Activated T-helper 1 cell treated with anti-CD3 and anti-CD28 coated beads, Interleukin-12 subunit alpha, Interleukin-12 subunit beta, Interleukin-2, Interleukin-4 antibody, amounts not matched to agents 30 ng/mL and 10 ng/mL and 1 ng/mL, durations not matched to agents 14 hours and 24 hours and 36 hours (primary cell): Measurements from ENCODE around the gene KSR2. TPM values are rescaled to one million over a fixed set of nuclear protein-coding genes. Genes with fewer than 3 reads are reported as not detected.

ENCODE experiments used
- DNase-seq: peaks from one replicate; pipeline ENCODE4 v3.0.0; 2021; ENCODE audit warnings: low spot score
- H3K27ac Mint-ChIP-seq: one replicate; pipeline ENCODE4 v1.8.0; 2021; ENCODE audit warnings: mild to moderate bottlenecking, mixed read lengths
- H3K27me3 Mint-ChIP-seq: one replicate; pipeline ENCODE4 v1.8.0; 2022; ENCODE audit warnings: mild to moderate bottlenecking, moderate library complexity, mixed read lengths; ENCODE audit not compliant: insufficient read depth
- H3K36me3 Mint-ChIP-seq: one replicate; pipeline ENCODE4 v1.8.0; 2021; ENCODE audit warnings: low read depth, mixed read lengths
- H3K4me1 Mint-ChIP-seq: one replicate; pipeline ENCODE4 v1.8.0; 2021; ENCODE audit warnings: low read depth, mixed read lengths
- H3K4me3 Mint-ChIP-seq: one replicate; pipeline ENCODE4 v1.8.0; 2021; ENCODE audit warnings: mild to moderate bottlenecking, moderate library complexity, mixed read lengths
- H3K9me3 Mint-ChIP-seq: one replicate; pipeline ENCODE4 v1.8.0; 2021; ENCODE audit warnings: mixed read lengths
- intact Hi-C: fragments of 100-400 bp; cut with micrococcal nuclease; formaldehyde crosslinking; loops from one replicate; pipeline ENCODE4 v1.15.1; 2024
- total RNA-seq: library from RNA; stranded (reverse); gene quantifications from 2 replicates; pipeline ENCODE4 v1.2.3, GENCODE V29; 2022

The KSR2 gene
- total RNA-seq, 1 donor from 2014 or later, result 0.08 TPM

DNA sequence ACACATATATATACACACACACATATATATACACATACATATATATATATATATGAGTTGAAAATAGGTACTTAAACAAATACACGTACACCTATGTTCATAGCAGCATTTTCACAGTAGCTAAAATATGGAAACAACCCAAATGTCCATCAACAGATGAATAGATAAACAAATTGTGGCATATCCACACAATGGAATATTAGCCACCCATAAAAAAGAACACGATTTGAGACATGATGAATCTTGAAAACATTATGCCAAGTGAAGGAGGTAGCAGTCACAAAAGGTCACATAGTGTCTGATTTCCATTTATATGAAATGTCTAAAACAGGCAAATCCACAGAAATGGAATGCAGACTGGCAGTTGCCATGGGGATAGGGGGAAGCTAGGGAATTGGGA, 276.3 kb downstream of the KSR2 start:
- DNase-seq, result no peak
- Mint-ChIP-seq H3K4me3 (no peak overlapping the region), H3K4me1 (no peaks in the 10 kb centered on the region), H3K36me3 (no peaks in the 10 kb centered on the region), H3K9me3 (peaks cover 12% of the 10 kb centered on the region), H3K27me3 (no peaks in the 10 kb centered on the region), H3K27ac (no peak overlapping the region)
- intact Hi-C loops, result no loop called here

DNA sequence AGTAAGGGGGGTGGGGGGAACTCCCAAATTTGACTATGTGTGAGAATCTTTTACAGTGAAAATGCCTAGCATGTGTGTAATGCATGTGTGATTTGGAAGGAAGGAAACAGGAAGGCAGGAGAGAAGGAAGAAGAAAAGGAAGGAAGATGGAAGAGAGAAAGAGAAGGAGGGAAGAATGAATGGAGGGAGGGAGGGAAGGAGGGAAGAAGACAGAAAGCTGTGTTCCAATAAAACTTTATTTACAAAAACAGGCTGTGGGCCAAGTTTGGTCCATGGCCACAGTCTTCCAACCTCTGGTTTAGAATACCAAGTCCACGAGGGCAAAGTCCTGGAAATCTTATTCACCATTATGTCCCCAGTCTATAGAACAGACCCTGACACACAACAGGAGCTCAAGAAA, 278.9 kb downstream of the KSR2 start:
- no peaks in the 10 kb centered on the region for H3K36me3 Mint-ChIP-seq
- DNase-seq, result no peak
- H3K27me3 Mint-ChIP-seq, result no peaks in the 10 kb centered on the region
- no peaks in the 10 kb centered on the region for H3K4me1 Mint-ChIP-seq
- H3K4me3 Mint-ChIP-seq, result no peak overlapping the region
- intact Hi-C loops, result no loop called here
- peaks cover 12% of the 10 kb centered on the region for H3K9me3 Mint-ChIP-seq
- no peak overlapping the region for H3K27ac Mint-ChIP-seq

DNA sequence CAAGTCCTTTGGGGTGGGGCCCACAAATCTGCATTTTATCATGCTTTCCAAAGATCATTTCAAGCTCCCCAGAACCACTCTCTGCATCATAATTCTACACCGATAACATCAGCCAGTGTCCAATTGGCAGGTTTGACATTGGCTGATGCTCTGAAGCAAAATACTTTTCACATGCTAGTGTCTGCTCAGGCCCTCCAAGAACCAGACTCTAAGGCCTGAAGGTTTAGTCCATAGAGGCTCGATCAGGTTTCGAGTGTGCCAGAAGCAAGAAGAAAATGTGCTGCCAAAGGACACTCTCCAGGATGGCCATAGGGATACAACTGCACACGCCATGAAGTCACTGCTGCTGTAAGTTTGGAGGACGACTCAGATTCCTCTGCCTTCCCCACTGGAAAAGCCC, 280.3 kb downstream of the KSR2 start:
- no peak for DNase-seq
- Mint-ChIP-seq H3K27ac (no peak overlapping the region), H3K36me3 (no peaks in the 10 kb centered on the region), H3K27me3 (no peaks in the 10 kb centered on the region), H3K4me3 (no peak overlapping the region), H3K9me3 (peaks cover 9% of the 10 kb centered on the region), H3K4me1 (no peaks in the 10 kb centered on the region)
- intact Hi-C loops, result no loop called here

DNA sequence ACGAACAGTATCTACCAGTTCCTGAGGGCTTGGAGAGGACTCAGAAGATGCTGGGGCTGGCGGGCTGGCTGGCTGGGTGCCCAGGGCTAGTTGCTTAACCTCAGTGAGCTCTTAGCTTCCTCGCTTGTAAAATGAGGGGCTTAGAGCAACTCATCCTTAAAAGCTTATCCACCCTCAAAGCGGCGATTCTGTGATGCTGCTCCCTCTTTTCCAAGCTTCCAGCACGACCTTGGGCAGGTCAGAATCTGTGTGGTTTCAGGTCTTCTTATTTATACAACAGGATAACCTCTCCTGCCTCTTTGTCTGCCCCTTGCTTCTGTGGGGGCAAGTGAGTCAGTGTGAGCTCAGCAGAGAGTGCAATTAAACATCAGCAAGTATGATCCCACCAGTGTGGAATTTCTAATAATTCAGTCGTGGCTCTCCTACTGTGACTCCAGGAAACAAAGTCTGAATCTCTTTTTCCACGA, 281.8 kb downstream of the KSR2 start:
- no peaks in the 10 kb centered on the region for H3K4me1 Mint-ChIP-seq

DNA sequence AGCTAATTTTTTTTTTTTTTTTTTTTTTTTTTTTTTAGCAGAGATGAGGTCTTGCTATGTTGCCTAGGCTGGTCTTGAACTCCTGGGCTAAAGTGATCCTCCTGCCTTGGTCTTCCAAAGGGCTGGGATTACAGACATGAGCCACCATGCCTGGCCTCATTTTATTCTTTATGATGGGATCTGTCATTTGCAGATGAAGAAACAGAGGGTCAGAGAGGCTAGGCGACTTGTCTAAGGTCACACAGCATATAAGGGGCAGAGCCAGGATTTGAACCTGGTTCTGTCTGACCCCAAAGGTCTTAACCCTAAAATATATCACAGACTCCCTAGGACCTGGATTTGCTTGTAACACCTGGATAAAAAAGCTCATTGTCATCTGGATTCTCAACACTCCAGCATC, 282.6 kb downstream of the KSR2 start:
- Mint-ChIP-seq H3K27ac (no peak overlapping the region), H3K4me1 (no peaks in the 10 kb centered on the region), H3K9me3 (no peaks in the 10 kb centered on the region), H3K27me3 (no peaks in the 10 kb centered on the region), H3K4me3 (no peak overlapping the region), H3K36me3 (no peaks in the 10 kb centered on the region)
- no peak for DNase-seq
- intact Hi-C loops, result no loop called here

More for the DNA sequence above, 281.8 kb downstream of the KSR2 start:
- intact Hi-C loops, result no loop called here
- Mint-ChIP-seq H3K27ac (no peak overlapping the region), H3K27me3 (no peaks in the 10 kb centered on the region), H3K36me3 (no peaks in the 10 kb centered on the region), H3K9me3 (peaks cover 3% of the 10 kb centered on the region), H3K4me3 (no peak overlapping the region)
- DNase-seq, result no peak

DNA sequence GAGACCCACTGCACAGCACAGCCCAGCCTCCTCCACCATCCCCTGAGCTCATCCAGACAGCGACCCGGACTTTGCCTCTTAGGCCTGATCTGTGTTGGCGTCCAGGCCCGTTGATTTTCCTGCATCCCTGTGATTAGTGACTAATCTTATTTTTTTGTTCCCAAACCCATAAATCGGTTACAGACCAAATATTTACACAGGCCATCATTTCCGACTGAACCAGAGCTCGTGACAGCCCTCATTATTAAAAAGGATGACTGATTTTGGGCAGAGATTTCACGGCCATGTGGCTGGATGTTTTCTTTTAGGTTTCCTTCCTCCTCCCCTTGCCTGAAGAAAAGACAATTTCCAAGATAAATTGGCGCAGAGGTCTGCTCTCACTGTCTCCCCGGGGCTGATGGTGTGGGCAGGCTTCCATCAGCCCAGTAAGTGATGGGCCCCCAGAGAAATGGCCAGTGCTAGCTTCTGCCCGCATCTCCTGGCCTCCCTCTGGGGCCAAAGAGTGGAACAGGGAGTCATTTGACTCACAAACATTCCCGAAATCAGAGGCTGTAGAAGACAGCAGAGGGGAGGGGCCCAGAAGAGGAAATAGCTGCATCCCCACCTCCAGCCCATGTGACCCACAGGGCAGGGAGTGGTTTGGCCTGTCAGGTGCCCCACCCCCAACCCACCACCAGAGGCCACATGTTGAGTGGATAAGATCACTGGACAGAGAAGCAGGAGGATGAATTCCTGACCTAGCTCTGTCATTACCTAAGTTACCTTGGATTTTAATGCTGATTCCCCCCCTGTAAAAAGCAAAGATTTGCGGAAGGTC, 283.5 kb downstream of the KSR2 start:
- H3K4me1 Mint-ChIP-seq, result no peaks in the 10 kb centered on the region
- H3K27ac Mint-ChIP-seq, result no peak overlapping the region

DNA sequence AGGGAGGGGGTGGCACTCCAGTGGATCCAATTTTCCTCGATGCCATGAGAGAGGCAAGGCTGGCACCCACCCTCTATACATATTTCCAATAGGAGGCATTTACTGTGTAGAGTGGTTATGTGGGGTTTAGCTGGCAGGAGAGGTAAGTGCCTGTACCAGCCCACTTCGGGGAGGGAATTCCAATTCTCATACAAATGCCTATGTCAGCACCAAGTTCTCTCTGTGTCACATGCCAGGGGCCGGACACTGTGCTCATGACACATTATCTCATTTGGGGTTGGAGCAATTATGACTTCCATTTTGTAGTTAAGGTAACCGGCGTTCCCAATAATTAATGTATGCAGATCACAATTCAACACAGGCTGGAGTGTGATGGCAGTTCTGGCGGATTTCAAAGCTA, 284.3 kb downstream of the KSR2 start:
- no peak overlapping the region for H3K4me3 Mint-ChIP-seq
- no peaks in the 10 kb centered on the region for H3K27me3 Mint-ChIP-seq
- no peaks in the 10 kb centered on the region for H3K36me3 Mint-ChIP-seq
- no peaks in the 10 kb centered on the region for H3K4me1 Mint-ChIP-seq
- no peak overlapping the region for H3K27ac Mint-ChIP-seq
- no peaks in the 10 kb centered on the region for H3K9me3 Mint-ChIP-seq
- intact Hi-C loops, result no loop called here
- no peak for DNase-seq

More for the DNA sequence above, 283.5 kb downstream of the KSR2 start:
- intact Hi-C loops, result no loop called here
- no peaks in the 10 kb centered on the region for H3K27me3 Mint-ChIP-seq
- no peak overlapping the region for H3K4me3 Mint-ChIP-seq
- no peaks in the 10 kb centered on the region for H3K36me3 Mint-ChIP-seq
- no peaks in the 10 kb centered on the region for H3K9me3 Mint-ChIP-seq
- DNase-seq, result no peak

DNA sequence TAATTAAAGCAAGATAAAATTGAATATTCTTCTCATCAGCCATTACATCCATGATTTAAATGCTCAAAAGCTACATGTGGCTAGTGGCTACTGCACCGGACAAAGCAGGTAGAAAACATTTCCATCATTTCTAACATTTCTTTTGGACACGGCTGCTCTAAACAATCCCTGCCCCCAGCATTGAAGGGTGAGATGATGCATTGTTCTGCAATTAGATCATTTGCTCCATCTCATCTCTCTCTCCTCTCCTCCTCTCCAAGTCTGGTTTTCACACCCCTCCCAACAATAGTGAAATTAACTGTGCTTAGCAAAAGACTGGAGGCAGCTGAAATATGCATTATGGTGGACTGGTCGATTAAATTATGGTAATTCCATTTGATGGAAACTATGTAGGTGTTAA, 288.5 kb downstream of the KSR2 start:
- intact Hi-C loops, result no loop called here
- Mint-ChIP-seq H3K27ac (no peak overlapping the region), H3K9me3 (no peaks in the 10 kb centered on the region), H3K4me1 (no peaks in the 10 kb centered on the region), H3K4me3 (no peak overlapping the region), H3K36me3 (no peaks in the 10 kb centered on the region), H3K27me3 (no peaks in the 10 kb centered on the region)
- no peak for DNase-seq

DNA sequence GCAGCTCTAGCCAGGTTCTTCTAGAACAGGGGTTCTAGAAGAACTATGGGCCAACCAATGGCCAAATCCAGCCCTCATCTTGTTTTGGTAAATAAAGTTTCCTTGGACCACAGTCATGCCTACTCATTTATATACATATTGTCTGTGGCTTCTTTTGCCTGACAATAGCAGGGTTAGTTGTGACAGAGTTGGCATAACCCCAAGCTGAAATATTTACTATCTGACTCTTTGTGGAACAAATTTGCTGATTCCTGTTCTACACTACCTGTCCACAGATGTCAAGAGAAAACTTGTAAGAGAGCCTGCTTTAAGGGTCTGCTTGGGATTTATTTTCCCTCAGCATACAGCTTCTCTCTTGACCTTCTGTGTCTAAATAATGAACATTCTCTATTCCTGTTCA, 289.0 kb downstream of the KSR2 start:
- H3K36me3 Mint-ChIP-seq, result no peaks in the 10 kb centered on the region
- H3K9me3 Mint-ChIP-seq, result peaks cover 3% of the 10 kb centered on the region
- H3K4me1 Mint-ChIP-seq, result no peaks in the 10 kb centered on the region
- H3K27me3 Mint-ChIP-seq, result no peaks in the 10 kb centered on the region
- DNase-seq, result no peak
- no peak overlapping the region for H3K4me3 Mint-ChIP-seq
- intact Hi-C loops, result no loop called here
- H3K27ac Mint-ChIP-seq, result no peak overlapping the region

DNA sequence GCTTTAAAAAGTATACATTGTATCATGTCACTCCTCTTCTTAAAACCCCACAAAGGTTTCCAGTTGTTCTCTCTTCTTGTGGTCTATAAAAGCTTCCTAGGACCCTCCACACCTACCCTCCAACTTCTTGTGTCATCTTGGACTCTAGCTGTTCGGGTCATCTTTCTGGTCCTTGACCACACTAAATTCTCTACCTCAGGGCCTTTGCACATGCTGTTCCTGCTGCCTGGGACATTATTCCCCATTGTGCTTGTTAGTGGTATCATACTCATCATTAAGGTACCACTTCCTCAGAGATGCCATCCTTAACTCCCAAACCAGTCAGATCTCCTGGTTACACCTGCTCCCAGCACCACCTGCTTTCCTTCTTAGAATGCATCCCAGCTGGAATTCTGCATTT, 294.0 kb downstream of the KSR2 start:
- intact Hi-C loops, result no loop called here
- no peaks in the 10 kb centered on the region for H3K36me3 Mint-ChIP-seq
- H3K27ac Mint-ChIP-seq, result no peak overlapping the region
- no peaks in the 10 kb centered on the region for H3K27me3 Mint-ChIP-seq
- no peak for DNase-seq
- H3K4me1 Mint-ChIP-seq, result no peaks in the 10 kb centered on the region
- no peak overlapping the region for H3K4me3 Mint-ChIP-seq
- peaks cover 5% of the 10 kb centered on the region for H3K9me3 Mint-ChIP-seq

DNA sequence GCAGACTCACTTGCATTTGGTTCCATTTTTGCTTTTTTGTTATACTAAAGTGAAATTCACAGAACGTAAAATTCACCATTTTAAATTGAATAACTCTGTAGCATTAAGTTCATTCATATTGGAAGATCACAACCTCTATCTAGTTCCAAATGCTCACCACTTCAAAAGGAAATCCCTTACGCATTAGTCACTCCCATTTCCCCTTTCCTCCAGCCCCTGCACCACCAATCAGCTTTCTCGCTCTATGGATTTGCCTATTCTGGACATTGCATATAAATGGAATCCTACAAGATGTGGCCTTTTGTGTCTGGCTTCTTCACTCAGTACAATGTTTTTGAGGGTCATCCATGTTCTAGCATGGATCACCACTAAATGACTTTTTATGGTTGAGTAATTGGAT, 294.5 kb downstream of the KSR2 start:
- intact Hi-C loops, result no loop called here
- no peak for DNase-seq
- no peaks in the 10 kb centered on the region for H3K36me3 Mint-ChIP-seq
- H3K4me3 Mint-ChIP-seq, result no peak overlapping the region
- no peak overlapping the region for H3K27ac Mint-ChIP-seq
- peaks cover 5% of the 10 kb centered on the region for H3K9me3 Mint-ChIP-seq
- H3K4me1 Mint-ChIP-seq, result no peaks in the 10 kb centered on the region
- no peaks in the 10 kb centered on the region for H3K27me3 Mint-ChIP-seq

DNA sequence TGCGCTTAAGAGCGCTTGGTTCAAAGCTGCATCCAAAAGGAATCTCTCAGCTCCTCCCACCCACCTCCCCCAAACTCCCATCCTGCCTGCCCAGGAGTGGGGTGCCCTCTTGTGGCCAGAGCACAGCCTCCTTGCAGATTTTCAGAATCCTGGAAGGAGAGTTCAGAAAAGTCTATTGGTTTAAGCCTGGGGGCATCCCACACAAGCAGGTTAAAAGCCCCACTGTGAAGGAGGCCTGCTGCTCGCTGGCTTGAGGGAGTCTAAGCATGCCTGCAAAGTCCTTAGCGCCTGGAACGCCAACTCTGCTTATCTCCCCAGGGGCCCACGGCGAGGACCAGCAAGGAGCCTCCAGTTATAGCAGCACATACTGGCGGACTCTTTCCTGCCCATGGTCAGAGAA, 297.1 kb downstream of the KSR2 start:
- no peak overlapping the region for H3K4me3 Mint-ChIP-seq
- intact Hi-C loops, result no loop called here
- DNase-seq, result no peak
- H3K4me1 Mint-ChIP-seq, result no peaks in the 10 kb centered on the region
- no peak overlapping the region for H3K27ac Mint-ChIP-seq
- H3K9me3 Mint-ChIP-seq, result peaks cover 5% of the 10 kb centered on the region
- no peaks in the 10 kb centered on the region for H3K27me3 Mint-ChIP-seq
- H3K36me3 Mint-ChIP-seq, result no peaks in the 10 kb centered on the region

DNA sequence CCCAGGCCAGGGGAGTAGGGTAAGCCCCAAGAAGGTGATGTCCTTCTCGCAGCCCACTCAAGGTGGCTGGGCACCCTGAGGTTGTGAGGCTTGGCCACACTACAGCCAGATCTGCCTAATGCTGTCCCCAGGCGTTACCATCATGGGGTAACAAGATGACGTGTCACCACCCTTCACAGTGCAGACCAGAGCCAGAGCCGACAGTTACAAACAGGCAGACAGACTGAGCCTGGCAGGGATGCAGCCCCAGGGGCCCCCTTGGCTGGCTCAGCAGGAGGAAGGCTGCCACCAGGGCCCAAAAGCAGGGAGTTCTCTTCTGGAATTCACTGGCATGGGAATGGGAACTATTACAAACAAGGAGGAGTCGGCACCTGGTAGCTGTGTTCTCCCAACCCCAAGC, 304.6 kb downstream of the KSR2 start:
- Mint-ChIP-seq H3K27me3 (no peaks in the 10 kb centered on the region), H3K4me3 (no peak overlapping the region), H3K9me3 (no peaks in the 10 kb centered on the region), H3K36me3 (no peaks in the 10 kb centered on the region), H3K4me1 (no peaks in the 10 kb centered on the region), H3K27ac (no peak overlapping the region)
- DNase-seq, result no peak
- intact Hi-C loops, result no loop called here
